Thoracic aorta (tissue), 2 donors: Measurements from ENCODE around the gene SRP68. TPM values are rescaled to one million over a fixed set of nuclear protein-coding genes. Genes with fewer than 3 reads are reported as not detected.
A peak's percentile ranks its signal among the peaks of the same experiment; 100 is the strongest.

ENCODE experiments used
- ATAC-seq: fragments of 150-250 bp; one replicate; pipeline ENCODE4 v1.8.0; 2017; ENCODE audit warnings: low read depth; ENCODE audit not compliant: insufficient number of reproducible peaks, low FRiP score
- DNase-seq: peaks from one replicate; pipeline ENCODE4 v3.0.0-alpha.2; 2020; ENCODE audit warnings: low spot score
- H3K27ac ChIP-seq, 2 donors: fragments of 200-600 bp; sonication (generic); 1 replicate in 1 of 2; 2 replicates in 1 of 2; pipeline ENCODE4 v1.5.1; 2016; ENCODE audit warnings: mild to moderate bottlenecking in 2 of 2, moderate library complexity in 2 of 2
- H3K27me3 ChIP-seq: fragments of 200-600 bp; sonication (generic); replicated peaks from 2 replicates; pipeline ENCODE4 v1.6.0; 2016; ENCODE audit warnings: mild to moderate bottlenecking; ENCODE audit not compliant: insufficient read depth
- H3K36me3 ChIP-seq: fragments of 200-600 bp; sonication (generic); one replicate; pipeline ENCODE4 v1.5.1; 2016
- H3K4me1 ChIP-seq, 2 donors: fragments of 200-600 bp; sonication (generic); 1 replicate in 1 of 2; 2 replicates in 1 of 2; pipeline versions ENCODE4 v1.5.1 to v1.6.0; 2016; ENCODE audit warnings: low read depth in 2 of 2, mild to moderate bottlenecking in 1 of 2; ENCODE audit not compliant: control insufficient read depth in 1 of 2
- H3K4me3 ChIP-seq: fragments of 200-600 bp; sonication (generic); 2 replicates; pipeline ENCODE4 v1.5.1; 2016; ENCODE audit warnings: mild to moderate bottlenecking
- H3K9me3 ChIP-seq: fragments of 200-600 bp; sonication (generic); 2 replicates; pipeline ENCODE4 v1.5.1; 2016
- CTCF ChIP-seq: fragments of 200-600 bp; sonication (generic); IDR thresholded peaks from one replicate; pipeline ENCODE4 v1.5.1; 2019; ENCODE audit warnings: antibody characterized with exemption
- total RNA-seq, 2 donors: library from RNA; depleted of rRNA; stranded (reverse); fragments of >200 nt; gene quantifications; one replicate each; pipeline versions ENCODE4 v1.1.0 to v1.2.3, GENCODE V29; 2016

The SRP68 gene
- total RNA-seq, 2 donors from 2014 or later: 19.1 to 39.9 TPM

GRCh38 chr17:76007850-76008165, 64.5 kb downstream of the SRP68 start:
- ATAC-seq (no peak), DNase-seq (no peak)
- Histone ChIP-seq H3K27me3 (no peaks in the 10 kb centered on the region), H3K36me3 (no peaks in the 10 kb centered on the region), H3K4me1 (no peaks in the 10 kb centered on the region), H3K4me3 (no peak overlapping the region), H3K9me3 (no peaks in the 10 kb centered on the region), H3K27ac (no peak overlapping the region)
- no peak for TF ChIP-seq CTCF

GRCh38 chr17:76007131-76007849, 65.0 kb downstream of the SRP68 start:
- H3K4me3 ChIP-seq: no peak overlapping the region
- DNase-seq (no peak), ATAC-seq (no peak)
- H3K9me3 ChIP-seq: no peaks in the 10 kb centered on the region
- H3K36me3 ChIP-seq: no peaks in the 10 kb centered on the region
- H3K27ac ChIP-seq: no peak overlapping the region
- H3K4me1 ChIP-seq: no peaks in the 10 kb centered on the region
- H3K27me3 ChIP-seq: no peaks in the 10 kb centered on the region
- TF ChIP-seq CTCF: no peak

- Histone ChIP-seq H3K9me3 (no peaks in the 10 kb centered on the region), H3K4me1 (no peaks in the 10 kb centered on the region), H3K27me3 (no peaks in the 10 kb centered on the region), H3K4me3 (no peak overlapping the region), H3K36me3 (no peaks in the 10 kb centered on the region), H3K27ac (no peak overlapping the region)
- peak; percentile 19 for DNase-seq
- no peak for ATAC-seq
- peak; percentile 60 for TF ChIP-seq CTCF
These were observed 66.8 kb downstream of the SRP68 start for GRCh38 chr17:76005263-76006149.

GRCh38 chr17:76004750-76005262, 67.5 kb downstream of the SRP68 start:
- no peak for TF ChIP-seq CTCF
- ATAC-seq: no peak
- no peak overlapping the region for H3K27ac ChIP-seq
- H3K9me3 ChIP-seq: no peaks in the 10 kb centered on the region
- H3K36me3 ChIP-seq: no peaks in the 10 kb centered on the region
- H3K4me1 ChIP-seq: no peaks in the 10 kb centered on the region
- no peak for DNase-seq
- H3K4me3 ChIP-seq: no peak overlapping the region
- no peaks in the 10 kb centered on the region for H3K27me3 ChIP-seq

- Histone ChIP-seq H3K9me3 (no peaks in the 10 kb centered on the region), H3K4me3 (no peak overlapping the region), H3K27me3 (no peaks in the 10 kb centered on the region), H3K36me3 (no peaks in the 10 kb centered on the region), H3K27ac (no peak overlapping the region), H3K4me1 (no peaks in the 10 kb centered on the region)
- no peak for DNase-seq
- ATAC-seq: no peak
- TF ChIP-seq CTCF: no peak
These were observed 68.4 kb downstream of the SRP68 start for GRCh38 chr17:76003915-76004314.
